NCI-H1105 (cell line): ENCODE data around the gene XXYLT1.
A peak's percentile ranks its signal among the peaks of the same experiment; 100 is the strongest.

ENCODE experiments used
- DNase-seq: peaks from one replicate; lab custom pipeline; 2025; lab: John Stamatoyannopoulos, UW

The XXYLT1 gene

GRCh38 chr3:195168009-195168762 is 102.8 kb downstream of the XXYLT1 start:
- no peak for DNase-seq

DNA sequence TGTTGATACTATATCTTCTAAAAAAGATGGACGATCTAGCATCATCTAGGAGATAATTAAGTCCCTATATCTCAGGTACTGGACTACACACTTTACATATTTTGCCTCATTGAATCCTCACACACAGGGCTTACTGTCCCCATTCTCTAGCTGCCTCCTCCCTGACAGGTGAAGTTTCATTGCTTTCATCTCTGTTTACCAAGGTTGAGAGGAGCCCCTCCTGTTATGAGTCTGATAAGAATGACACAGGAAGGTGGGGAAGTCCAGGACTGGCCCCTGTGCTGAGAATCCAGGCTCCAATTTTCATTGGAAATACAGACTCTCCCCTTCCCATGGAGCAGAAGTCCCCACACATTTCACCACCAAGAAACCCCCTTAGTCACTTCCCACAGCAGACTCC is 105.2 kb downstream of the XXYLT1 start:
- DNase-seq = no peak

GRCh38 chr3:195165265-195165609 is 105.7 kb downstream of the XXYLT1 start:
- DNase-seq = no peak

DNA sequence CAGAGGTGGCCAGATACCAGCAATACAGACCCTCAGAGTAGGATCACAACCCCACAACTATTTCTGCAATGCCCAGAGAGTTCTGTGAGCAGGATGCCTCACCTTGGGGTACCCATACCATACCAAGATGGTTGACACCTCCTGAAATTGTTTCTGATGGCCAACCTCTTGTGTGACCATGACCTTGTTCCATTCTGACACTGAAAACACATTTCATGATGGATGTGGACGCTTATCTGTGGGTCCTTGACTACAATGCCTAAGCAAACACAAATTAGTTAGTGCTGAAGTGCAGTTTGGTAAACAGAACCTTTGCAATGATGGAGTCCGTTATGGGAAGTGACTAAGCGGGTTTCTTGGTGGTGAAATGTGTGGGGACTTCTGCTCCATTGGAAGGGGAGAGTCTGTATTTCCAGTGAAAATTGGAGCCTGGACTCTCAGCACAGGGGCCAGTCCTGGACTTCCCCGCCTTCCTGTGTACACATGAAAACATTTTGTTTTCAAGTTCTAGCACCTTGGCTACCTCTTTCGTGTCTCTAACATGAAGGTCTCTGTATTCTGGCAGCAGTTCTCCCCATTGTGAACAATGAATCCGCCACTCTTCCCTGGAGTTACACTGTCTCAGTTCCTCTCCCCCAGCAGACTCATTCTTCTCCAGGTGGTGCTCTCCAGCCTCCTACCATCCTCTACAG is 106.2 kb downstream of the XXYLT1 start:
- no peak for DNase-seq

DNA sequence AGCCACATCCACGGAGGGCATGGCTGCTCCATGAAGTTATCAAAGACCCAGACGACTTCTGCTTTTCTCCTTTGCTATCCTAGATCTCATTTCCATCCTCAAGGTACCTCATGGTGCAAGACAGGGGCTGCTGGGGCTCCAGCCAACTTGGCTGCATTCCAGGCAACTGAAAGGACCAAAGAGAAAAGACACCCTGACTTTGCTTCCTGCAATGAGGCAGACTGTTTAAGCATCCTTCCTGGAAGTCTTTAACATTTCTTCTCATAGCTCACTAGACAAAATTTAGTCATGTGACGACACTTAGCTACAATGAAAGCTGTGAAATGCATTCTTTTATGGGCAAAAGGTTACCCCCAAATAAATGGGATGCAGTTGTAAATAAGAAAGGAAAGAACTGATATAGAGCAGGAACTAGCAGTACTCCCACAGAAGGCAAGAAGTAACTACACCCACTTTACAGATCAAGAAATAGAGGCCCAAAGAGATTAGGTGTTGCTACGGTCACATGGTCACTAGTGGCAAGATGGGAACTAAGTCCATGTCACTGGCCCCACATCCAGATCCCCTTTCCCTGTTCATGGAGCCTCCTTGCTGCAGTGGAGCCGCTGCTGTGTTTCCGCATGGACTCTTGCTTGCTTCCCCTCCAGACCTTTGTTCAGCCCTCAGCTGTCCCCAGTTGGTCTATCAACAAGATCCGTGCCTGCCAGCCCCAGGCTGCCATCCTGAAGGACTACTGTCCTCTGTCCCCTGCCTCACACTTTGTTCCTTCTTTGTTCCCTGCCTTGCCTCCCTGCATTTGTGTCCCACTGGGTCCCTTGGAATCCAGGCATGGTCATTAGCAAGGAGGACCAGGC is 107.0 kb downstream of the XXYLT1 start:
- no peak for DNase-seq

GRCh38 chr3:195162816-195163215 is 108.1 kb downstream of the XXYLT1 start:
- no peak for DNase-seq

DNA sequence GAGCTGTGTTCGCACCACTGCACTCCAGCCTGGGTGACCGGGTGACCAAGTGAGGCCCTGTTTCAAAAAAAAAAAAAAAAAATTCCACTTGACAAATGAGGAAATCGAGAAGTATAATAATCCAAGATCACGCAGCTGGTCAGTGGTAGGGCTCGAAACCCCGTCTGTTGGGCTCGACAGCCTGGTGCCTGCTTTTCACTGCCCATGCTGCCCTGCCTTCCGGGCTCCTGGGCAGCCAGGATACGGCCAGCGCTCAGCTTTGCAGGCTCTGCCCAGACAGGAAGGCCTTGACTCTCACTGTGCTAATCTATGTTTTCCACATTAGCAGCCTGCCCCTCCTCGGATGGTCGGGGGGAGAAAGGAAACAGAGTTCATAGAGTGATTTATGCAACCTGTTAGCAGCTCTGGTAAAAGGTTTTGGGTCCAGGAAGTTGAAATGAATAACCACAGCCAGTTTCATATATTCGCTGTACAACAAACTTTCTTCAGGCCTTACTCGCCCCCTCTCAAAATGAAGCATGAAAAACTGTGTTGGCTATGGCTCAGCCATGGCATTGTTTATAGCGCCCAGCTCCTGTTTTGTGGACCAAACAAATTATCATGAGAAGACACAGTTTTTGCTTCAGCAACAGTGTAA is 108.8 kb downstream of the XXYLT1 start:
- DNase-seq = no peak

- no peak for DNase-seq
Measured at GRCh38 chr3:195160908-195161434, 110.0 kb downstream of the XXYLT1 start.

DNA sequence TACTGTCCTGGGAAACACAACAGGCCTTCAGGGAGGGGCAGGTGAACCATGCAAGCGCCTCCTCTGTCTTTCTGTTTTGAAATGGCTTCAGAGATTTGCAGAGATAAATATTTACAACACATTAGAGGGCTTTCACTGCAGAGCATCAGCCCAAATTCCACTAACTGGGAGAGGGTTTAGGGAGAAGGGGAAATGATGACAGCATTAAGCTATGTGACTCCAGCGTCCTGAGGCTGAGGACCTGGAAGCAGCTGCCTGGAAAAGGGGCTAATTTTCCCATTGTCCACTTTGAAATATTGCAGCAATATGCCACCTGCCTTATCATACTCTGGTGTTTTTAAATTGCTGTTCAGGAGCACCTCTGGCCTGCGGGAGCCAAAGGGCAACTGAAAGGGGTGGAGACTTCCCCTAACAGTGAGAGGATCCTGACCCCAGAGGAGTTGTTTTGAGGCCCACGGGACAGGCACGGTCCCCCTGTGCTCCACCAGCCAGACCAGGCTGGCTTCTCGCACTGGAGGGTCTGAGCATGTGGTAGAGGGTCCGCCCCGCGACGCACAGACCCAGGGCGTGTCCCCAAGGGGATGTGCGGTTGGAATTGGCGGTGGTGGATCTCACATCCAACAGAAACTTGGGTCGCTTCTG is 110.6 kb downstream of the XXYLT1 start:
- no peak for DNase-seq

GRCh38 chr3:195159814-195160165 is 111.2 kb downstream of the XXYLT1 start:
- DNase-seq = no peak

DNA sequence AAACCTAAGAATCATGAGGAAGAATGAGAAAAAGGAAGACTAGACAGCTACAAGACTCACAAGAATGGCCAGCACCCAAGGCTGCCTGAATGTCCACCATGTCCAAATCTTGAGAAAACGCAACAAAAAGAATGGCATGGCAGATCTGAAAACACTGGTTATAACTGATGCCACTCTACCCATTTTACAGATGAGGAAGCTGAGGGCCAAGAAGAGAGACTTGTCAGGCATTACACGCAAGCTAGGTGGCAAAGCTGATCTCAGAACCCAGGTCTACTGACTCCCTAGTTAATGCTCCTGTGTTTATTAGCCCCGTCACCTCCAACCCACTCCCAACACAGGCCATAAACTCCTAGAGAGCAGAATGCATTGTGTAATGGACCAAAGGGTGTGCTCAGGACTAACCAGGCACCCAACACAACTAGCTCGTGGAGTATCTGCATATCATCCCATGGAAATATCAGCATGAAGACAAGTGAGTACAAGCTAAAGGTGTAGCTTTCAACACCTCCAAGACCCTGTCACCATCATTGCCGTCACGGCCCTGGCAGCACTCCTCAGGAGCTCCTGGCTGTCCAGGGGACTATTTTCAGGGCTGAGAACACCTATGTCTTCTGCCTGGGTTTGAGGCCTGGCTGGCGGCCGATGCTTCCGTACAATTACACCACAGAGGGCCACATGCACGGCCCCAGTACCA is 111.7 kb downstream of the XXYLT1 start:
- no peak for DNase-seq

DNA sequence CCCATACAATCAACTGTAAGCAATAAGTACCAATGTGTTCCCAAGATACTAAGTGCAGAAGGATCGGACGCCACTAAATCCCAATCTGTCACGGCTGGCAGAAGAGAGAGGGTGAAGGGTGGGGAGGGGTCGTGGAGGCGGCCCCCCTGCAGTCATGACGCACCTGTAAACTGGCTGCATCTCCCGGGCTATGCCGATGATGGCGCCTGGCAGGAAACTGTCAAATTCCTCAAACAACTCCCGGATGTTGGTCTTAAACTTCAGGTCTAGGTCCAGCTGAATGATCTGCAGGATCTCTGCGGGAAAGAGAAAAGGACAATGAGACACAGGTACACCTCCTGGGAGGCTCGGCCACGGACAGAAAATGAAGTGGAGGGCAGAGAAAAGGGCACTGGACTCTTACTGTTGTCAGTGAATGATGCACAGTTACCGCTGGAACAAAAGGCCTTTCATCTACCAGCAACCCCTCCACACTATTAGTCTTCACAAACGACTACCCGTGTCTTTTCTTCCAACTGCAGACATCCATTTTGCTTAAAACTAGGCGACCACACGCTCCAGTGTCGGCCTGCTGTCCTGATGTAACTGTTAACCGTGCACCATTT is 114.6 kb downstream of the XXYLT1 start:
- DNase-seq = no peak

DNA sequence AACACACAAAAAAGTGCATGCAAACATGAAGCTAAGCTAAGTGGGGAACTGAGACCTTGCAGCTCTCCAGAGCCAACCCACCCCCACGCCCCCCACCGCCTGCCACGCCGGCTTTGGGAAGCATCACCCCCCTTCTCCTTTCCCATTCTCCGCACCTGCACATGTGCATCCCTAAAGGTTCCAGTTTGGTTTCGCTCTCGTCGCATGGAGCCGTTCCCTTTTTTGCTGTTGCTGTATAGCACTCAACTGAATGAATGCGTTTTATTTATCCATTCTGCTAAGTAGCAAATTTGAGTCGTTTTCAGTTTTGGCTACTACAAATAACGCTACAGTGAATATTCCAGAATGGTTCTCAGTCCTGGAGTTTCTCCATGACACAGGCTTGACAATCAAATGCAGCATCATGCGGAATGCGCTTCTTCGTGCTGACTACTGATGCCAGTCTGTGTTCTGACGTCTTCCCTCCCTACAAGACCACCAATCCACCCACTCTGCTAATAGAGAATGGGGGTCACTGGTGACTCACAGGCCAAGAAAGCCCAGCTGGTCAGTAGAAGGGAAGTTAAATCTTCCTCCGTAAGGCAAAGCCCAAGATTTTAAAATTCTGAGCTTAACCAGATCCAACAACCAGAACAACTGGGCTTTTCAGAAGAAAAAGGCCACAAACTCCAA is 115.3 kb downstream of the XXYLT1 start:
- DNase-seq = peak; percentile 63

- DNase-seq = peak; percentile 97
Measured at GRCh38 chr3:195154793-195155535, 116.0 kb downstream of the XXYLT1 start.

DNA sequence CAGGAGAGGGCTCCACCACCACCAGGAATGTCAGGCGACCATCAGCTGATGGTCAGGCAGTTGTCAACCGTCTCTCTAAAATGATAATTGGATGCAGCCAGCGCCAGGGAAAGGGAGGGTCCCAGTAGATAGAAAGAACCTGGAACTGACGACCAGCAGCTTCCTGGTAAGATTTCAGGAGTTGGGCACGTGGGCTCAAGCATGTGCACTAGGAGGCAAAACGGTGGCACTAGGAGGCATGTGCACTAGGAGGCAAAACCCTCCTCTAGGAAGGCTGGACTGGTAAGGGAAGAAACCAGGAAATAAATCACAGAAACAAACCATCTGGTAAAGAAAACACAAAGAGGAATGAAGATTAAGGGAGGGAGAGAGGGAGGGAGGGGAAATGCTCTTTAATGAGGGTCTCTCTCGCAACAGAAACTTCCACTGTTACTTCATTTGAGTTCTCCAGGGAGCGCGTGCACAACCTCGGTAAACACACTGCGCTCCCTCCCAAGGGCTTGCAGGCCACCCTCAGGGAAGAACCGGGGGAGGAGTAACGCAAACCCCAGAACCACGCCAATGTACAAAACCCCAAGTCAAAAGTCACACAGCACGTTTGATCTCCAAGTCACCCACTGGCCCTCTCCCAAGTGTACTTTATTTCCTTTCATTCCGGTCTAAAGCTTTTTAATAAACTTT is 116.7 kb downstream of the XXYLT1 start:
- DNase-seq = no peak

GRCh38 chr3:195153653-195154052 is 117.3 kb downstream of the XXYLT1 start:
- DNase-seq = no peak

GRCh38 chr3:195153130-195153529 is 117.8 kb downstream of the XXYLT1 start:
- DNase-seq = no peak

- no peak for DNase-seq
Measured at GRCh38 chr3:195151866-195152541, 119.0 kb downstream of the XXYLT1 start.
